Mammary epithelial cell (primary cell): ENCODE results near the gene ATP2C2.

Experiments
- EZH2 ChIP-seq: IDR thresholded peaks from 2 replicates; pipeline ENCODE4 v1.6.1; 2012; ENCODE audit warnings: low read length, inconsistent platforms, borderline replicate concordance
- TF ChIP-seq, protein P1 (sequence below), 2 donors: IDR thresholded peaks in 1 of 2; conservative IDR thresholded peaks in 1 of 2; 2 replicates each; pipeline ENCODE4 v1.5.1; 2011 to 2012; ENCODE audit warnings: inconsistent platforms in 2 of 2, low read length in 2 of 2, mild to moderate bottlenecking in 2 of 2, control low read depth in 1 of 2, low read depth in 1 of 2; ENCODE audit not compliant: insufficient read depth in 1 of 2; ENCODE audit errors: extremely low read depth in 1 of 2

DNA sequence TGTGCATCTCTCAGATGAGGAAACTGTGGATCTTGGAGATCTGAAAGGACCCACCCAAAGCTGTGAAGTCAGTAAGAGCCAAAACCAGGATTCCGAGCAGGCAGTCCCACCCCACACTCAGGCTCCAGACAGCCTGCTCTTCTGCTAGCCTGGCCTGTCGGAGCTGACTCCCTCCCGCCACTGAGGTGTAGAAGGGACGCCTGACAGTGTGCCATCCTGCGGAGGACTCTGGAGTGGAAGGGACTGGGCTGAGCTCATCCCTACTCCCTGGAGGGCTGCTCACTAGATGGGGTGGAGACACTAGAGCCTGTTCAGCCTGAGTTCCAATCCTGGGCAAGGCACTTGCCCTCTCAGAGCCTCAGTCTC lies 37.7 kb upstream of the ATP2C2 start:
- TF ChIP-seq EZH2: no peak
- TF ChIP-seq, protein P1, sequence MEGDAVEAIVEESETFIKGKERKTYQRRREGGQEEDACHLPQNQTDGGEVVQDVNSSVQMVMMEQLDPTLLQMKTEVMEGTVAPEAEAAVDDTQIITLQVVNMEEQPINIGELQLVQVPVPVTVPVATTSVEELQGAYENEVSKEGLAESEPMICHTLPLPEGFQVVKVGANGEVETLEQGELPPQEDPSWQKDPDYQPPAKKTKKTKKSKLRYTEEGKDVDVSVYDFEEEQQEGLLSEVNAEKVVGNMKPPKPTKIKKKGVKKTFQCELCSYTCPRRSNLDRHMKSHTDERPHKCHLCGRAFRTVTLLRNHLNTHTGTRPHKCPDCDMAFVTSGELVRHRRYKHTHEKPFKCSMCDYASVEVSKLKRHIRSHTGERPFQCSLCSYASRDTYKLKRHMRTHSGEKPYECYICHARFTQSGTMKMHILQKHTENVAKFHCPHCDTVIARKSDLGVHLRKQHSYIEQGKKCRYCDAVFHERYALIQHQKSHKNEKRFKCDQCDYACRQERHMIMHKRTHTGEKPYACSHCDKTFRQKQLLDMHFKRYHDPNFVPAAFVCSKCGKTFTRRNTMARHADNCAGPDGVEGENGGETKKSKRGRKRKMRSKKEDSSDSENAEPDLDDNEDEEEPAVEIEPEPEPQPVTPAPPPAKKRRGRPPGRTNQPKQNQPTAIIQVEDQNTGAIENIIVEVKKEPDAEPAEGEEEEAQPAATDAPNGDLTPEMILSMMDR (conservative IDR thresholded peaks at IDR 0.05 in 1 of 2, IDR thresholded peaks at IDR 0.05 in 1 of 2; ENCODE audit: extremely low read depth in 1 of 2, insufficient read depth in 1 of 2, low read depth in 1 of 2, low read length in 2 of 2): no peak
